ENCODE data around the gene MRGPRE.

- TF ChIP-seq ZNF384 (IDR thresholded peaks at IDR 0.05): no peak
- no peak for TF ChIP-seq SUZ12 (IDR thresholded peaks at IDR 0.05)
- TF ChIP-seq SP1 (IDR thresholded peaks at IDR 0.05): no peak
These were observed 33.4 kb downstream of the MRGPRE start for GRCh38 chr11:3198815-3199214.

Measured in HEK293T (cell line).